ENCODE data around the gene ECI2.
"Not testable (repeated sequence)": the region's sequence is repeated elsewhere in the genome, so short reads cannot be mapped to it uniquely, and the experiment has no call there.

Gene ECI2

DNA sequence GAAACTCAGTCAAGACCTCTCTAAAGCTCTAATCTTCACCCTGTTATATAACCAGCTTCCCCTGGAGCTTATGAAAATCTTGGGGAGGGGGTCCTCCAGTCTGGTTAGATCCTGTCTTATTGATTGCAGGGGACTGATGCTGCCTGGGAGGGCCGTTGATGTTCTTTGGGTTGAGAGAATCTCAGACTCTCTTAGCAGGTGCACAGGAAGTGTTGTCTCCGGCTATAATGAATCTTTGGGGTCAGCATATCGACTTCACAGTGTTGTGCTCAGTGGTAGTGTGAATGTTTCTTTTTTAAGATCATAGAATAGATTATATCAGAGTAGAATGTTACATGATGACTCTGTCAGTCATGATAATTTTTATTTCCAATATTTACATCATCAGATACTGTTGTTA, 2.8 kb upstream of the ECI2 start:
- no peak for DNase-seq

DNA sequence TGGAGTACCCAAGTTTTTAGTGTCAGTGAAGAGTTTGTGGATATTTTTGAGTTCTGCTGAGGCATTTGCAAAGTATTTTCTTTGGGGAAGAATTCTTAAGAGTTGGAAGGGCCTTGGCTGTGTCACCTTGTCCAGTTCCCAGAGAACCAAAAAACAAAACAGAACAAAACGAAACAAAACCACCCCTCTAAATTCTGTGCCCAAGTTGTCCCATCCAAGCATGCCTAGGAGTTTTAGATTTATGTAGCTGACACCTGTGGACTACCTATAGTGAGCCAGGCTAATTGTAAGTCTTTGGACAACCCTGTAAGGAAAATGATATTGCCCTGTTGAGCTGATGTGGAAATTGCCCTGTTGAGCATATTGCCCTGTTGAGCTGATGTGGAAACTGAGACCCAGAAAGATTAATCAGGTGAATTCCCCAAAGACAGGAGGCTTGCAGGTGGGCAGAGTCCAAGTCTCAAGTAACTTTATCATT, 1.0 kb upstream of the ECI2 start:
- DNase-seq: no peak

DNA sequence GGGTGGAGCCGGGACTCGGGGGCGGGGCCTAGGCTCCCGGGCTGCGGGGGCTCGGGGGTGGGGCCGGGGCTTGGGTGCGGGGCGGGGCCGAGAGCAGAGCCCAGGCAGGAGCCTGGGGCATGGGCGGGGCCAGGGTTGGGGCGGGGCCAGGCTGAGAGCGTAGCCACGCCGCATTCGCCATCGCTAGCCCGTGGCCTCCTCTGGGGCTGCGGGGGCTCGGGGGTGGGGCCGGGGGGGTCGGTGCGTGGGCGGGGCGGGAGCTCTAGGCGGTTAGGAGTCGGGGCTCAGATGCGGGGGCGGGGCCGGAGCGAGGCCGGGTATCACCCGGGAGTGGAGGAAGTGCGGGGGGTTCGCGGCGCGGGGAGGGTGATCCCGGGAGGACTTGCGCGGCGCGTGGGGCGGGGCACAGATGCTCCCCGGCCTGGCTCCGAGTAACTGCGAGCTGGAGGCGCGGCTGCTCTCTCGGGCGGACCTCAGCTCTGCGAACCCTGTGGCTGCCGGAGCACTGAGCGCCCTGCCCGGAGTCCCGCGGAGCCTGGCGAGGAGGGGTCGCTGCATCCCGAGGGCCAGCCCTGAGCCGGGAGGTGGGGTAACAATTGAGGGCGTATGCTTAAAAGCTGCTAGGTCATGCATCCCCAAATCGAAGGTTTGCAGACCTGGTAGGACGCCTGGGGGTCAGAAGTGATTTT, 434 bp upstream of the ECI2 start:
- DNase-seq: peak; percentile 96

DNA sequence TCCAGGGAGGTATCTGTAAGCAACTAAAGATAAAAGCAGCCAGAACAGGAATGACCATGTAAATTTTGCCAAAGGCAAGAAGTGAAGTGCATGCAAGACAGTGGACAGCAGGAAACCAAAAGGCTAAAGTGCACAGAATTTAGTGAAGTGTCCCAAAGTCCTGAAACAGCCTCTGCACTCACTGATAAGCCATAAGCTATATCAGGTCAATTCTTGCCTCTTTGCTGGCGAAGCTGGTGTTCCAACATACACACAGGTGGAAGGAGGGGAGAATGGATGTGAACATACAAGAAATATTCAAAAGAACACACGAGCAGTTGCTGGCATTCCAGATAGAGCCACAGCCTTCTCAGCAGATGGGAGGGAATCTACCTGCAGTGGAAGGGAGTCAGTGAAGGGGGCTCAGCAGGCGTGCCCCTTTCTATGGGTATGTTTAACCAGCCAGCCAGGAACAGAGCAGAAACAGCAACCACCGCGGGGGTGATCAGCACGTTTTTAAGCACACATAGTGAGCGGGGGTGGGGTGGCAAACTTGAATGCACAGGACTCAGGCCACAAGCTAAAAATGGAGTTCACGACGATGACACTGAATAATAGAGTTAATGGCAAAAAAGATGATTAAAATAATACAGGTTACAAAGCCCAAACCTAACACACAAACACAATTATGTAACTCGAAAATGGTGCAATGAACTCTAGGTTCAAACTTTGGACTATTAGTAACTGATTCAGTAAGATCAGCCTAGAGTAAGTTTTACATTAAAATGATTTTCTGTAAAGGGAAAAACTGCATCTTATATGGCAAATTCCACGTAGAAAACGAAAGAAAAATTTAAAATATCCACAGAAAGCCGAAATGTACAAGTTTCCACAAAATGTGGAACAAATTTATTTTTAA, 1.2 kb downstream of the ECI2 start:
- peak; percentile 42 for DNase-seq

DNA sequence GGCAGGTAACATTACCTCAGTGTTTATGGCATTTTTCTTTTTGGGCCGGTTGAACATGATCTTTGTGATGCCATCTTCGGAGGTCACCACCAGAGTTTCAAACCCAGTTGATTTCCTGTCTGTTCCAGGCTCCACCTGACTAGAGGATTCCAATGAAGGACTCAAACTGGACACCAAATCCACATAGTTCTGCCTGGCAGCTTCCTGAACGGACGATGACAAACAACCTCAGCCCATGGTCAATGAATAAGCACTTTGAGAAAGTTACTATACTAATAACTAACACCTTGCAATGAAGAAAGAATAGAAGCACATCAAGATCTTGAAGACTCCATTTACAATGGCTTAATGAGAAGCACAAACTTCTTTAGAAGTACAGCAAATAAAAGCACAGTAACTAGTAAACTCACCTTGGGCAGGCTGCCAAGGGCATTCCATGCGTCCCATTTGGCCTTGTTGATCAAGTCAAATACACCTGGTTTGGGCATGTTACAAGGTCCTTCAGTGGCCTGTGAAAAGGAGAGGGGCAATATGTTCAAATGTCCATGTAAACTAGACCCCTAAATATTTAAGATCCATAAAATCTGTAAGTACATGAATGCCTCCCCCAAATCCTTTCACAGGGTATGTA, 4.9 kb downstream of the ECI2 start:
- DNase-seq: no peak

DNA sequence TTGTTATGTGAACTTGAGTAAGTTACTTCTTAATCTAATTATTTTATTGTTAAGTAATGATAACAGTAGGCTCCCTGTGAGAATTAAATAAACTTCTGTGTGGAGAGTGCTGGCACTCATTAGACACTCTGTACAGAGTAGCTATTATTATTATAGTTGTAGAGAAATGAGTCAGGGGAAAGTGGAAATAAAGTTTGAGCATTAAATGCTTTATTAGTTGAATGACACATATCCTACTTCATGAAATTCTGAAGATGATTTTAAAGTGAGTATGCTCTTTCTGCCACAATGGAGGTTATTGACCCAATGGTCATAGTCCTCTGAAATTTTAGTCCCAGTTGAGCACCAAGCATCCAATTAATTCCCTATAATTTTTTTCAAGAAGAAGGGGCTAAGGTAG, 5.9 kb downstream of the ECI2 start:
- no peak for DNase-seq

DNA sequence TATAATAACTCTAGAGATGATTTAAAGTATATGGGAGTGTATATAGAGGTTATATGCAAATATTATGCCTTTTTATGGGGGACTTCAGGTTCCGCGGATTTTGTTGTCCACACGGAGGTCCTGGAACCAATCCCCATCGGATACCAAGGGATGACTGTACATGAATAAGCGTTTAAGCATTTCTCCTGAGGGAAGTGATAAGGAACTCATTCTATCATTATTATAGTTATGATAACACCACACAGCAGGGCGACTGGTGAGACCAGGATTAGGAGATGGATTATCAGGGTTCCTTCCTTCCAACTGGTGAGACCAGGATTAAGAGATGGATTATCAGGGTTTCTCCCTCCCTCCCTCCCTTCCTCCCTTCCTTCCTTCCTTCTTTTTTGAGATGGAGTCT, 6.6 kb downstream of the ECI2 start:
- no peak for DNase-seq

DNA sequence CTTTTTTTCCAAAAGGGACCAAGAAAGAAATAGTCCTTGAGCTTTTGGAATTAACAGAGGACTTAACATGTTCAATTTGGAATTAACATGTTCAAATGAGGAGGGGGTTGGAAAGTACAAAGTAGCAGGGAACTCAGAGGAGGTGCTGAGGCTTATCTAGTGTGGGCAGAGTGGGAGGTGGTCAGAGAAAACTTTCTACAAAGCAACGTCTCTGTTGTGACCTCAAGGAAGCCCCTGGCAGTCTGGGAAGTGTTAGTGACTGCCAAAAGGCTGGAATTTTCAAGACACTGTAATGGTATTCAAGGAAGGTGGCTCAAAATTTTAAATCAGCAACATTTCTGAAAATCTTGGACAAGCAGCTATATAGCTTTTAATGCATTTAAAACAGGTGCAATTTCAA, 7.3 kb downstream of the ECI2 start:
- DNase-seq: no peak

DNA sequence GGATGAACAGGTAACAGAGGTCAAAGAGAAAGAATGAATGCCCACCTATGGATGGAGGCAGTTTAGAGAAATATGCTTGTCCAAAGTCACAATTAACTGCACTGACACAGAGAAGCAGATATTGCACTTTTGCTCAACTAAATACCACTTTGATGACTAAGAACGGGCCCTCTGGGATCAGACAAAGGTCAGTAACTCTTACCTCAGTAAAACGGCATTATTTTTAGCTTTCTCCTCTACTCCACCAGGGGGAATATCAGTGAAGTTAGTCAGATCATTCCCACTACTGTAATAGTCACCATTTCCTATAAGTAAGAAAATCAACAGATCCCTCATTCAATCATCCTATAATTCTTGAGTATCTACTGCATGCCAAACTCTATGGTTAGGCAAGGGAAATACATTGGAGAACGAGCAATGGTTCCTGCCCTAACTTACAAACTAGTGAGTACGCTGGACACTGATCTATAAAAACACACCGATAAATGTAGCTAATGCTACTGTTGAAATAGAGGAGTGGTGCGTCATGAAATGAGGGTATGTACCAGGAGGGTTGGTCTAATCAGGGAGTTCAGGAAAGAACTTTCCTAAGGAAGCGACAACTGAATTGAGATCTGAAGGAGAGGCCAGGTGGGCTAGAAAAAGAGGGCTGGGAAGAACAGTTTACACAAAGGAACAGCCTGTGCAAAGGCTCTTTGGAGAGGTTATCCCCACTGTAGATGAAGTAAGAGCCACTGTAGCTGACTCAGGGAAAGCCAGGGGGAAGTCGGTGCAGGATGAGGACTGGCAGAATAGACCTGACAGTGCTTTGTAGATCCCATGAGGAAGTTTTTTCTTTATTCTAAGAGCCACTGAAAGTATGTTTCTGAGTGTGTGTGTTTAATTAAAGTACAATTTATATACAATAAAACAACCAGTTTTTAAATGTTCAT, 9.2 kb downstream of the ECI2 start:
- no peak for DNase-seq

DNA sequence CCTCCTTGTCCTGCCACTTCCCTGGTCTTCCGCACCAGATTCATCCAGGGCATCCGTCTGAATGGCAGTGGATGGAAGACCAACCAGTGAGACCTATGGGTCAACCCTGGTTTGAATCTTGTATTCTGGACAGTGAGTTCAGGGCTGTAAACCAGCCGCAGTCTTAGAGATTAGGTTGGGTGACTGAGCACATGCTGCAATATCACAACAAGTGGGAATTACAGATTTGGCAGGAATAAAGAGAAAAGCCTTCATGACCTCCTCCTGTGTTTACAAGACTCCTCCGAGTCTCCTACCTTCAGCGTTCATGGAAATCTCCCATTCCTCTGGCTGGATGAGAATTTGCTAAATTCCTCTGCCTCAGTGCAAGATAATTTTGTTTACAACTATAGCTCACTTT, 9.9 kb downstream of the ECI2 start:
- no peak for DNase-seq

DNA sequence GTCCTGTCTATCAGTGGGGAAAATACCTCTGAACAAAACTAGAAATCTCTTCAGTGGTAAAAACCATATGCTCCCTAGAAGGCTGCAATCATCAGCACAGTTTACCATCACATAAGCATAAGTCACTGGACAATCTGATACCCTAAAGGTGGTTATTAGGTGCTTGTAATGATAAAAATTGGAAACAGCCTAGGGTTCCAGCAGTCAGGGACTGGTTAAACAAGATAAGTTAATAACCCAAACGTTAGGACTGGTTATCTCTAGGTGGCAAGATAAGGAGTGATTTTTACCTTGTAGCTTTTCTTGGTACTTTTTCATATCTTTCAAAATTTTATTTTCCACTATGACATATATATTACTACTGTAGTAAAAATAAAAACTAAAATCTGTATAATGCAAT, 11.0 kb downstream of the ECI2 start:
- DNase-seq: no peak

DNA sequence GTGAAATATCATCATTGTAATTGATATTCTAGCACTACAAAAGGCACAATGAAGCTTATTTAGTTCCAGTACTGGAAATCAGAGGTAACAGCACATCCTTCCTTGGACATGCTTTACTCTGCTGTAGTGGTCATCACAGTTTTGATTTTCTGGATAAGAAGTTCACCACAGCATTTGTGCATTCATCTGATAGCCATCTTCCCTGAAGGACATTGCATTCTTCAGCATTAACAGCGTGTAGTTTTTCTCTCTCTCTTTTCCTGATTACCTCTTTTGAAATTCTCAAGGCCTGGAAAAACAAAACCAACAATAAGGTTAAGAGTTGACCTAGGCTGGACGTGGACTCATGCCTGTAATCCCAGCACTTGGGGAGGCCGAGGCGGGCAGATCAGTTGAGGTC, 19.6 kb downstream of the ECI2 start:
- no peak for DNase-seq

DNA sequence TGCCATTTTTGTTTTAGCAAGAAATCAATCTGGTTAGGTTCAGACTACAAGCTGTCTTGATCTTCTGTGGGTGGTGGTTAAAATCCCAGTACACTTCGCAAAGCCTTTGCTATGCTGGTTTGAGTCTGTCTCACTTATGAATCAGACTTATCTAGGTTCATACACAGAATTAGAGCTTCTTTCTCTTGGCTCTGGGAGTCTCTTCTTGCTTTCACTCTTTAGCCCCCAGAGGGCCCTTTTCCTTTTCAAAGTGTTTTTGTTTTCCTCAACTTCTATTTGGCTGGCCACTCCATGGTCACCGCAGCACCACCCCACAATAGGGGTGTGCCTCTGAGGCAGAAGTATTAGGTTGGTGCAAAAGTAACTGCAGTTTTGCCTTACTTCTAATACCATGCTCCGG, 21.3 kb downstream of the ECI2 start:
- DNase-seq: no peak

DNA sequence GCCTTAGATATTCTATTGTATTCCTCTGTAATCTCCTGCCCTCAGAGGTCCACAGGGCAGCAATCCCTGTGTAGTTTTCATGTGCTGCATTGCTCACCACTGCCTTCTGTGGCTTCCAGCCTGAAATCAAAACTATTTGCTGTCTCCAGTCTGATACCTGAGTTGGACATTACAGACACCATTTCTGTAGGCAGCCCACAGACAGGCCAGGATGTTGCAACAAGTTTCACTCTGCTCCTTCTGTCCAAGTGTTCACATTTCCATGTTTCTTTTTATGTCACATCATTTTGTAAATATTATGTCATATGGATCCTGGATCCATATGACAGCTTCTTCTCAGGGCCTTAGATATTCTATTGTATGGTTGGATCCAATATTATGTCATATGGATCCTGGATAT, 21.7 kb downstream of the ECI2 start:
- no peak for DNase-seq

DNA sequence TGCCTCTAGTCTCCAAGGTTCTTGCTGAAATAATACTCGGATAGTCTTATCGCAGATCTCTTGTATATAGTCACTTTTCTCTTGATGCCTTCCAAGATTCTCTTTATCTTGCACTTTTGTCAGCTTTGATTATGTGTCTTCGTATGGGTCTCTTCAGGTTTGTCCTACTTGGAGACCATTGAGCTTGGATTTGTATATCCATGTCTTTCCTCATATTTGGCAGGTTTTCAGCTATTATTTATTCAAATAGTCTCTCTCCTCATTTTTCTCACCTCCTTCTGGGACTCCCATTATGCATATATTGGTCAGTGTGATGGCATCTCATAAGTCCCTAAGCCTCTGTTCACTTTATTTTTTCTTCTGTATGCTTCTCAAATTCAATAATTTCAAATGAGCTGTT, 23.0 kb downstream of the ECI2 start:
- DNase-seq: no peak

DNA sequence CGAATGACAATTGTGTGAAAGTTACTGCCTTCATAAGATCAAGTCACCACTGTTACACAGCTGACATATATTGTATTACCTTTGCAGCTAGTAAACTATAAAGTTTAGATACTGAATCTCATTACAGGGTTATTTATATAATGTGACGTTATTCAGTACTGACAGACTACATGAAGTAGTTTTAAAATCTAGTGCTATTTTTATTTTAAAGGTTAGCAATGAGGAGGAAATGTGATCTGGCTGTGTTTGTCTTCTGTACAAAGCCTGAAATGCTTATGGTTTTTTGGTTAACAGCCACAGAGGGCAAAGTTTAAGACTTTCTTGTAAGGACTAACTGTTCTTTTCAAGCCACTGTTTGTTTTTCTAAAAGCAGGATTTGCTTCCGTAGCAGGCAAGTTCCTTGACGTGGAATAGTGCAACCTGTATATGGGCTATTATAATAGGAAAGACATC, 26.0 kb downstream of the ECI2 start:
- not testable (repeated sequence) for DNase-seq

DNA sequence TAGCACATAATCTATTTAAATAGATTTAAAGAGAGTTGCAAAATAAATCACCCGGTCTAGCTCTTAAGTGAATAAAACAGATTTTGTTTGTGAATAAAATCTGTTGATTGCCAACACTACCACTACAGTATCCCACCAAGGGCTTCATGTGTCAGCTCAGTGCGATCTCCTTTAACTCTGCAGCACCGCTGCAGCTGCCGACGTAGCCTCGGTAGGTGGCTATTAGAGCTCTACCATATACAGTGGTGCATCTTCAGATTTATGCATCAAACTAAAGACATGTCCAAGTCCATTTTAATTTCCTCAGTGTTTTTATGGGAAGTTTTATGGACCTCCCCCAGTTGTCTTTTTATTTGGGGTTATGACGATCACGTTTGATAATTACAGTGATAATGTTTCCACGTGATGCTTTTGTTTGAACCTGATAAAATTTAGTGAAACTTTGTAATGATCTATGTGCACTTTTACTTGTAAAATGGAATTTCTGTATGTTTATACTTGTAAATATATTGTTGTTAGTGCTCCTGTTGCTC, 26.7 kb downstream of the ECI2 start:
- DNase-seq: no peak

DNA sequence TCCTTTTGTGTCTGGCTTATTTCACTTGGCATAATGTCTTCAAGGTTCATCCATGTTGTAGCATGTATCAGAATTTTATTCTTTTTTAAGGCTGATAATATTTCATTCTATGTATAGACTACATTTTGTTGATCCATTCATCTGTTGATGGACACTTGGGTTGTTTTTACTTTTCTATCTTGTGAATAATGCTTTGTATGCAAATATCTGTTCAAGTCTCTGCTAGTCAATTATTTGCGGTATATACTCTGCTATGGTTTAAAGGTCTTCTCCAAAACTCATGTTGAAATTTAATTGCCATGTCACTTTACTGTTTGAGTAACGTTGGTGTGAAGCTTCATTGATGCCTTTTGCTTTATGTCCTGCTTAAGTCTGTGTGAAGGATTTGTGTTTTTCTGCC, 27.5 kb downstream of the ECI2 start:
- no peak for DNase-seq

DNA sequence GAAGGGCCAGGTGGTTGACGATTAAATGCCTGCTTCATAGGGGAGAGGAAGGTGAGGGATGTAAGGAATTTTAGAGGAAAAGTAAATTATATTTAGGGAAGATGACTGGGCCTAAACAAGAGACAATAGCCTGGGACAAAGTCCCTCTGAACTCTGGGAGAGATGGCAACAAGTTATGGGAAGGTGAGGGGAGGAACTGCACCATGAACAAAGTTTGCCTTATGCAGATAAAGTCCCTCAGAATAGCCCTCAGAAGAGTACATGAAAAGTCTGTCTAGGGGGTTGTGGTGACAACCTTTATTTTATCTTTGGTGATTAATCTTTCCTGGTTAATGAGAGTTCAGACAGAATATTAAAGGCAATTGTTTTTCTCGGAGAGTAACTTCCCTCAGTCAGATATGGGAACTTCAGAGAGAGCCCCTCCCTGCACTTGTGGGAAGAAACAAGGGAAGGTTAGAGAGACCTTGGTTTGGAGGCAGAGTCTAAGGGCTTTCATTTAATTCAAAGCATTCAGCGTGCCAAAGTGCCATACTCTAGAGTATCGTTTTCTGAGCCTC, 29.3 kb downstream of the ECI2 start:
- DNase-seq: no peak

DNA sequence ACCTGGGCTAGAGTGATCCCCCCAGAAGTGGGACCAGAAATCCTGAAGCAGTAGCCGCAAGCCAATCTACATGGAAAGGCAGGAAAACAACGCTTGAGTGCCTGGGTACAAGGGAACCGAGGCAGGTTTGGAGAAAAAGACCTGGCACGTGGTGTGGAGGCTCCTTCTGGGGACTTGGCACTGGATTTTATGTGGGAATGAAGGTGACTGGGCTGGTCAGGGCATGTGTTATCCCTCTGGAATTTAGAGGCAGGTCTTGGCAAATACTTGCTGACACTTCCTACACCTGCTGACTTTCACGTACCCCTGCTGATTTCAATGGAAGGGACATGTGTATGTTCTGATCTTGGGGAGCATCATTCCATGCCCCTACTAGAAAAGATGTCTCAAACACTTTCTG, 31.4 kb downstream of the ECI2 start:
- DNase-seq: no peak

DNA sequence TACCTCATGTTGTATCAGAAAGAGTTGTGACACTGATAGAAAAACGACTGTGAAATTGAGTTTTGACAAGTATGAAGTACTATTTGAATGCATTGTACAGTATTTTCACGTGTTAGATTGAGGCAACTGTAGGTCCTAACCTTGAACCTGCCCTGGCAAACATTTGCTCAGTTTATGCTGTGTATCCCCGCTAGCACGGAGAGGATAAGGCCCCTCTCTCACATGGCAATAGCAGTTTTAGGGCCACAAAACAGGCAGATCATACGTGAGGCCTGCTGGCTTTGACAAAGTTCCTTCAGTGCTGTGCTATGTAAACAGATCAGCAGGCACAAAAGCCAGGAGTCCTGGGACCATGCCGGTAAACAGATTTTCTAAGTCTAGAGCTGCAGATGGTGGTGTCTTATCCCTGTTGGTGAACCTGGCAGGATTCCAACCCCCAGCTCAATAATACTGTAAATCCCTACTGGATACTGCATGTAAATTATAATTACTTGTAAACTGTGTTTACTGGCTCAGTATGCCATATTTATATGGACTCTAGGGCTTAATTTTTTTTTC, 32.6 kb downstream of the ECI2 start:
- DNase-seq: no peak

DNA sequence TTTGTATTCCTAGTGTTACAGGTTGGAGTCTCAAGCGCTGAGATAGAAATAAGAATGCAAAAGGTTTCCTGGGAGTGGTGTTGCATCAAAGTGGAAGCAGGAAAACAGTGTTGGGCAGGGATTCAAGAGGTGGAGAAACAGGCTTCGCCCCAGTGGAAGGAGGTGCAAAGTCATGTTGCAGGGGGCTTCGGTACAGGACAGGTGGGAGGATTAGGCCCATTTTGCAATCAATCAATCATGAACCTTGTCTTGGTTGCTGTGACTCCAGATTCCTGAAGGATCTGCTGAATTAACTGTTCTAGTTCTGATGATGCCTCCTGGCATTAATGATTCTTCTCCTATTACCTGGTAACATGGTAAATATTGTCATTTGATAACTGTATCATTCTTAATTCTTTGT, 34.1 kb downstream of the ECI2 start:
- DNase-seq: no peak

Data from stimulated activated CD4-positive, alpha-beta T cell treated with anti-CD3 and anti-CD28 coated beads, Interleukin-15, amount 100 ng/mL, for 24 hours (primary cell).